Astrocyte of the spinal cord (primary cell): ENCODE results near the gene P2RY10.

ENCODE experiments used
- DNase-seq: peaks from one replicate; pipeline ENCODE4 v3.0.0; 2011; ENCODE audit warnings: low read depth, low spot score
- H3K4me3 ChIP-seq: 2 replicates; pipeline ENCODE4 v1.5.1; 2011; ENCODE audit warnings: low read depth, mild to moderate bottlenecking, low read length, moderate library complexity
- CTCF ChIP-seq: IDR thresholded peaks from 2 replicates; pipeline ENCODE4 v1.5.1; 2012; ENCODE audit warnings: low read depth, mild to moderate bottlenecking, low read length, inconsistent platforms
- in situ Hi-C: cut with HindIII; loops from 2 replicates; pipeline ENCODE4 v1.10.0; 2017; ENCODE audit warnings: low sequenced_read_pairs

P2RY10 gene

GRCh38 chrX:78944351-78944750 lies 840 bp upstream of the P2RY10 start:
- in situ Hi-C loops: no loop called here
- no peak for DNase-seq
- no peak for TF ChIP-seq CTCF
- H3K4me3 ChIP-seq: no peak overlapping the region

- in situ Hi-C loops: no loop called here
- TF ChIP-seq CTCF: no peak
- no peak overlapping the region for H3K4me3 ChIP-seq
- no peak for DNase-seq
Measured at GRCh38 chrX:78946178-78946931, 1.2 kb downstream of the P2RY10 start.

GRCh38 chrX:78950009-78950835 lies 5.0 kb downstream of the P2RY10 start:
- no peak for DNase-seq
- H3K4me3 ChIP-seq: no peak overlapping the region
- in situ Hi-C loops: no loop called here
- no peak for TF ChIP-seq CTCF

- DNase-seq: no peak
- TF ChIP-seq CTCF: no peak
- no peak overlapping the region for H3K4me3 ChIP-seq
- in situ Hi-C loops: no loop called here
Measured at GRCh38 chrX:78957049-78957767, 12.0 kb downstream of the P2RY10 start.

GRCh38 chrX:78957768-78958130 lies 12.6 kb downstream of the P2RY10 start:
- in situ Hi-C loops: no loop called here
- no peak overlapping the region for H3K4me3 ChIP-seq
- DNase-seq: no peak
- no peak for TF ChIP-seq CTCF

GRCh38 chrX:78958419-78959116 lies 13.4 kb downstream of the P2RY10 start:
- no peak overlapping the region for H3K4me3 ChIP-seq
- in situ Hi-C loops: no loop called here
- no peak for TF ChIP-seq CTCF
- DNase-seq: no peak
